ENCODE measurements around the gene KIF4A. TPM values are rescaled to one million over a fixed set of nuclear protein-coding genes. Genes with fewer than 3 reads are reported as not detected.

KIF4A gene
- total and polyA plus RNA-seq, 9 of the 15 experiments (the other 6 are each of a cell fraction or from before 2014, with no cell fraction given), result 13.0 to 42.7 (median 35.9) TPM

- TF ChIP-seq, protein P1, sequence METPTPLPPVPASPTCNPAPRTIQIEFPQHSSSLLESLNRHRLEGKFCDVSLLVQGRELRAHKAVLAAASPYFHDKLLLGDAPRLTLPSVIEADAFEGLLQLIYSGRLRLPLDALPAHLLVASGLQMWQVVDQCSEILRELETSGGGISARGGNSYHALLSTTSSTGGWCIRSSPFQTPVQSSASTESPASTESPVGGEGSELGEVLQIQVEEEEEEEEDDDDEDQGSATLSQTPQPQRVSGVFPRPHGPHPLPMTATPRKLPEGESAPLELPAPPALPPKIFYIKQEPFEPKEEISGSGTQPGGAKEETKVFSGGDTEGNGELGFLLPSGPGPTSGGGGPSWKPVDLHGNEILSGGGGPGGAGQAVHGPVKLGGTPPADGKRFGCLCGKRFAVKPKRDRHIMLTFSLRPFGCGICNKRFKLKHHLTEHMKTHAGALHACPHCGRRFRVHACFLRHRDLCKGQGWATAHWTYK (CRISPR knock-in tag; IDR thresholded peaks at IDR 0.05), result no peak
- TF ChIP-seq ZNF41 (CRISPR knock-in tag; conservative IDR thresholded peaks at IDR 0.05) (no peak), DEAF1 (CRISPR knock-in tag; IDR thresholded peaks at IDR 0.05) (no peak)
Measured at GRCh38 chrX:70405003-70405402, 115.1 kb downstream of the KIF4A start (continued).

DNA sequence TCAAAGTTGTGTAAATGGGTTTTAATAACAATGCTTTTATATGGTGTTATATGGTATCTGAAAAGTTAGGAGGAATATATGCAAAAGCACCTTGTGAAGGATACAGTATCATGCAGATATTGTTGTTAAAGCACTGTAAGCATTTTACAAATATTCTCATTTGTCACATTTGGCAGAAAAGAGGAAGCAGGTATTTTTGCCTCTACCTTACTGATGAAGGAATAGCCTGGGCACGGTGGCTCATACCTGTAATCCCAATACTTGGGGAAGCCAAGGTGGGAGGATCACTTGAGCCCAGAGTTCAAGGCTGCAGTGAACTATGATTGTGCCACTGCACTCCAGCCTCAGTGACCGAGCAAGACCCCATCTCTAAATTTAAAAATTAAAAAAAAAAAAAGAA is 121.0 kb downstream of the KIF4A start:
- ChIA-PET CTCF (ENCODE audit: low intra/inter-chr PET ratio) (no interaction called here), POLR2A (no interaction called here)
- no peaks in the 10 kb centered on the region for H3K9me3 ChIP-seq (replicated peaks; ENCODE audit: control insufficient read depth, insufficient read depth, low read depth, low read length)
- no peak for DNase-seq (ENCODE audit: extremely low read depth in 1 of 4, low spot score in 3 of 4)
- H4K20me1 ChIP-seq (replicated peaks; ENCODE audit: control insufficient read depth, insufficient read depth, low read length), result no peaks in the 10 kb centered on the region
- no peak overlapping the region for H3K9ac ChIP-seq (ENCODE audit: insufficient read depth in 1 of 2, low read depth in 2 of 2, low read length in 2 of 2)
- H3K79me2 ChIP-seq (ENCODE audit: control insufficient read depth, insufficient read depth, low read length), result no peaks in the 10 kb centered on the region
- no peak overlapping the region for H2AFZ ChIP-seq (ENCODE audit: low read depth, low read length)
- no peak for ATAC-seq
- no peak overlapping the region for H3K27ac ChIP-seq (ENCODE audit: extremely low read depth, low read depth, low read length)
- H3K36me3 ChIP-seq (ENCODE audit: control insufficient read depth, insufficient read depth, low read length), result peaks cover 33% of the 10 kb centered on the region
- no TSS peak for BruUV-seq (replicated peaks)
- no peak for FAIRE-seq
- no peak overlapping the region for H3K4me2 ChIP-seq (ENCODE audit: insufficient read depth, low read length)
- in situ Hi-C loops (cut with MboI) (no loop called here), intact Hi-C loops (cut with micrococcal nuclease) (no loop called here)
- no peaks in the 10 kb centered on the region for H3K4me1 ChIP-seq (replicated peaks in 1 of 2; ENCODE audit: control insufficient read depth in 2 of 2, insufficient read depth in 2 of 2, low read length in 2 of 2)
- no peaks in the 10 kb centered on the region for H3K27me3 ChIP-seq (ENCODE audit: control insufficient read depth in 2 of 2, insufficient read depth in 2 of 2, low read length in 2 of 2)
- H3K4me3 ChIP-seq, result no peak overlapping the region
- no peaks in the 10 kb centered on the region for H3K9me1 ChIP-seq (ENCODE audit: control insufficient read depth, insufficient read depth, low read length)
- whole genome bisulfite sequencing (ENCODE audit: insufficient coverage, low coverage, missing lambda C conversion rate), result 88% methylated on average over 2 of the region's 2 CpGs
- TF ChIP-seq, protein P2, sequence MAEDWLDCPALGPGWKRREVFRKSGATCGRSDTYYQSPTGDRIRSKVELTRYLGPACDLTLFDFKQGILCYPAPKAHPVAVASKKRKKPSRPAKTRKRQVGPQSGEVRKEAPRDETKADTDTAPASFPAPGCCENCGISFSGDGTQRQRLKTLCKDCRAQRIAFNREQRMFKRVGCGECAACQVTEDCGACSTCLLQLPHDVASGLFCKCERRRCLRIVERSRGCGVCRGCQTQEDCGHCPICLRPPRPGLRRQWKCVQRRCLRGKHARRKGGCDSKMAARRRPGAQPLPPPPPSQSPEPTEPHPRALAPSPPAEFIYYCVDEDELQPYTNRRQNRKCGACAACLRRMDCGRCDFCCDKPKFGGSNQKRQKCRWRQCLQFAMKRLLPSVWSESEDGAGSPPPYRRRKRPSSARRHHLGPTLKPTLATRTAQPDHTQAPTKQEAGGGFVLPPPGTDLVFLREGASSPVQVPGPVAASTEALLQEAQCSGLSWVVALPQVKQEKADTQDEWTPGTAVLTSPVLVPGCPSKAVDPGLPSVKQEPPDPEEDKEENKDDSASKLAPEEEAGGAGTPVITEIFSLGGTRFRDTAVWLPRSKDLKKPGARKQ (CRISPR knock-in tag; IDR thresholded peaks at IDR 0.05), result no peak
- TF ChIP-seq ZEB2 (IDR thresholded peaks at IDR 0.05) (no peak), MCM2 (IDR thresholded peaks at IDR 0.05; ENCODE audit: low read depth) (no peak), ZNF436 (CRISPR knock-in tag; IDR thresholded peaks at IDR 0.05) (no peak), ZNF184 (CRISPR knock-in tag; IDR thresholded peaks at IDR 0.05) (no peak), NELFE (IDR thresholded peaks at IDR 0.05; ENCODE audit: insufficient read depth, insufficient read length) (no peak), ZNF444 (CRISPR knock-in tag; IDR thresholded peaks at IDR 0.05) (no peak), JUNB (CRISPR knock-in tag; conservative IDR thresholded peaks at IDR 0.05) (no peak), FUS (optimal IDR thresholded peaks at IDR 0.05; ENCODE audit: low read depth, low read length) (no peak), TOE1 (IDR thresholded peaks at IDR 0.05; ENCODE audit: borderline replicate concordance) (no peak), TOE1 (CRISPR knock-in tag; IDR thresholded peaks at IDR 0.05; ENCODE audit: borderline replicate concordance, low read depth) (no peak), MYC (IDR thresholded peaks at IDR 0.05; ENCODE audit: low read depth, low read length) (no peak), MYC (CRISPR knock-in tag; IDR thresholded peaks at IDR 0.05; ENCODE audit: borderline replicate concordance, low read depth) (no peak), SMC3 (conservative IDR thresholded peaks at IDR 0.05; ENCODE audit: insufficient read depth, low read depth, low read length) (no peak), FOXO4 (CRISPR knock-in tag; IDR thresholded peaks at IDR 0.05) (no peak)

All from K562 (cell line).